Neuron (in vitro differentiated cells): ENCODE measurements around the gene MIEN1.
"Not testable (repeated sequence)": the region's sequence is repeated elsewhere in the genome, so short reads cannot be mapped to it uniquely, and the experiment has no call there.

Experiments used
- H2AFZ ChIP-seq: one replicate; pipeline ENCODE4 v1.6.1; 2013; ENCODE audit warnings: low read depth, mild to moderate bottlenecking, inconsistent platforms, low read length, moderate library complexity
- H3K27me3 ChIP-seq: one replicate; pipeline ENCODE4 v1.6.1; 2013; ENCODE audit warnings: low read length; ENCODE audit not compliant: insufficient read depth
- H3K36me3 ChIP-seq: one replicate; pipeline ENCODE4 v1.6.1; 2013; ENCODE audit warnings: low read length; ENCODE audit not compliant: insufficient read depth
- H3K4me1 ChIP-seq: one replicate; pipeline ENCODE4 v1.6.1; 2013; ENCODE audit warnings: low read length; ENCODE audit not compliant: insufficient read depth
- H3K4me3 ChIP-seq: 2 replicates; pipeline ENCODE4 v1.5.1; 2013; ENCODE audit warnings: mild to moderate bottlenecking, low read length, moderate library complexity
- H3K9me3 ChIP-seq: one replicate; pipeline ENCODE4 v1.6.1; 2013; ENCODE audit warnings: low read length

MIEN1 gene

GRCh38 chr17:39727556-39727955 lies 2.8 kb downstream of the MIEN1 start:
- Histone ChIP-seq H3K4me1 (peaks cover 4% of the 10 kb centered on the region), H3K9me3 (no peaks in the 10 kb centered on the region), H3K27me3 (no peaks in the 10 kb centered on the region), H2AFZ (no peak overlapping the region), H3K36me3 (peaks cover 50% of the 10 kb centered on the region), H3K4me3 (no peak overlapping the region)

- Histone ChIP-seq H2AFZ (no peak overlapping the region), H3K9me3 (no peaks in the 10 kb centered on the region), H3K4me1 (peaks cover 4% of the 10 kb centered on the region), H3K27me3 (no peaks in the 10 kb centered on the region), H3K4me3 (no peak overlapping the region), H3K36me3 (peaks cover 55% of the 10 kb centered on the region)
Observed at GRCh38 chr17:39726617-39727016, 3.7 kb downstream of the MIEN1 start.

DNA sequence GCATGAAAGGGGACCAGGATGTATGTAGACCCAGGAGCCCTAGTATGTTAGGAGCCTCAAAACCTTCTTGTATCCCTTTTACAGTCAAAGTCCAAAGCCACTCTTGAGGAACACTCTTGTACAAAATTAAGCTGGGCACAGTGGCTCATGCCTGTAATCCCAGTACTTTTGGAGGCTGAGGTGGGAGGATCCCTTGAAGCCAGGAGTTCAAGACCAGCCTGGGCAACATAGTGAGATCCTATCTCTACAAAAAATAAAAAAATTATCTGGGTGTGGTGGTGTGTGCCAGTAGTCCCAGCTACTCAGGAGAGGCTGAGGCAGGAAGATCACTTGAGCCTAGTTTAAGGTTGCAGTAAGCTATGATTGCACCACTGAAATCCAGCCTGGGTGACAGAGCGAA lies 4.4 kb downstream of the MIEN1 start:
- not testable (repeated sequence) for H3K4me3 ChIP-seq, H3K27me3 ChIP-seq, H3K9me3 ChIP-seq, H3K4me1 ChIP-seq, H2AFZ ChIP-seq
- H3K36me3 ChIP-seq, result peaks cover 55% of the 10 kb centered on the region

- Histone ChIP-seq H3K9me3 (no peaks in the 10 kb centered on the region), H3K4me1 (peaks cover 1% of the 10 kb centered on the region), H2AFZ (no peak overlapping the region), H3K36me3 (peaks cover 65% of the 10 kb centered on the region), H3K4me3 (no peak overlapping the region), H3K27me3 (no peaks in the 10 kb centered on the region)
Observed at GRCh38 chr17:39724731-39725130, 5.6 kb downstream of the MIEN1 start.

GRCh38 chr17:39722965-39723848 lies 7.1 kb downstream of the MIEN1 start:
- H3K27me3 ChIP-seq, result no peaks in the 10 kb centered on the region
- H3K9me3 ChIP-seq, result no peaks in the 10 kb centered on the region
- no peak overlapping the region for H2AFZ ChIP-seq
- H3K4me3 ChIP-seq, result no peak overlapping the region
- H3K4me1 ChIP-seq, result no peaks in the 10 kb centered on the region
- peaks cover 74% of the 10 kb centered on the region for H3K36me3 ChIP-seq

DNA sequence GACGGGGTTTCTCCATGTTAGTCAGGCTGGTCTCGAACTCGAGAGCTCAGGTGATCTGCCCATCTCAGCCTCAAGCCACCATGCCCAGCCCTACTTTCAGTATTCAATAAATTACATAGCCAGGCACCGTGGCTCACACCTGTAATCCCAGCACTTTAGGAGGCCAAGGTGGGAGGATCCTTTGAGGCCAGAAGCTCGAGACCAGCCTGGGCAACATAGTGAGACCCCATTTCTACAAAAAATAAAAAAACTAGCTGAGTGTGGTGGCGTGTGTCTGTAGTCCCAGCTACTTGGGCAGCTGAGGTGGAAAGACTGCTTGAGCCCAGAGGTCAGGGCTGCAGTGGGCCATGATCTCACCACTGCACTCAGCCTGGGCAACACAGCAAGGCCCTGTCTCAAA lies 8.2 kb downstream of the MIEN1 start:
- H3K4me3 ChIP-seq, result no peak overlapping the region

DNA sequence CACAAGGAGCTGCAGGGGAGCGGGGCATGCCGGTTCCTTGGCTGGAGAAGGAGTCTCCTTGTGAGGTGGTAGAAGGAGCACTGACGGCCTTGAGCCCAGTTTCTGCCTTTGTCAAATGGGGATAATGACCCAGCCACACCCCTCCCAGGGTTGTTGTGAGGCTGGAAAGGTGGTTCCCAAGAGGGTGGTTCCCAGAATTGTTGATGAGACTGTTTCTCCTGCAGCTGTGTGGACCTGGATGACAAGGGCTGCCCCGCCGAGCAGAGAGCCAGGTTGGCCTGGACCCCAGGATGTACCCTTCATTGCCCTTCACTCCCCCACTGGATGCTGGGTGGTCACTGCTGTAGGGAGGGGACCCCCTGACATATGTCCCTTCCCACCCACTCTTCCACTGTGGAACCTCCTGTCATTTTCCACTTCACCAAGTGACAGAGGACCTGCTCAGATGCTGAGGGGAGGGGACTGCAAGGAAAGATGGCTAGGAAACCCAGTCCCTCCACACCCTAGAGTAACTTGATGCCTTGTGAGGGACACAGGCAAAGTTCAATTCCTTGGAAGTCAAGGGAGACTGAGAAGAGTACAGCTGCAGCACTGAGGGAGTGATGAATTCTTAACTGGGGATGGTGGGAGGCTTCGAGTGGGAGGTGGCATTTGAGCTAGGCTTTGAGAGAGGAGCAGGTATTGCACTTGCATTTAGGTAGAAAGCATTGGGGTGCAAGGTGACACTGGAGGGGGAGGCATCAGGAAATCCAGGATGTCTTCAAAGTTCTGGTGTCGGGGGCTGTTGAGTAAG lies 10.6 kb downstream of the MIEN1 start:
- no peaks in the 10 kb centered on the region for H3K9me3 ChIP-seq
- H3K4me3 ChIP-seq, result no peak overlapping the region
- H2AFZ ChIP-seq, result no peak overlapping the region
- H3K27me3 ChIP-seq, result no peaks in the 10 kb centered on the region
- H3K4me1 ChIP-seq, result no peaks in the 10 kb centered on the region
- peaks cover 71% of the 10 kb centered on the region for H3K36me3 ChIP-seq

More for the DNA sequence above, 8.2 kb downstream of the MIEN1 start:
- peaks cover 71% of the 10 kb centered on the region for H3K36me3 ChIP-seq
- H3K27me3 ChIP-seq, result no peaks in the 10 kb centered on the region
- no peaks in the 10 kb centered on the region for H3K4me1 ChIP-seq
- no peak overlapping the region for H2AFZ ChIP-seq
- no peaks in the 10 kb centered on the region for H3K9me3 ChIP-seq

GRCh38 chr17:39717660-39718059 lies 12.7 kb downstream of the MIEN1 start:
- H3K36me3 ChIP-seq, result peaks cover 62% of the 10 kb centered on the region
- no peaks in the 10 kb centered on the region for H3K27me3 ChIP-seq
- H3K4me3 ChIP-seq, result no peak overlapping the region
- no peak overlapping the region for H2AFZ ChIP-seq
- H3K4me1 ChIP-seq, result no peaks in the 10 kb centered on the region
- no peaks in the 10 kb centered on the region for H3K9me3 ChIP-seq

DNA sequence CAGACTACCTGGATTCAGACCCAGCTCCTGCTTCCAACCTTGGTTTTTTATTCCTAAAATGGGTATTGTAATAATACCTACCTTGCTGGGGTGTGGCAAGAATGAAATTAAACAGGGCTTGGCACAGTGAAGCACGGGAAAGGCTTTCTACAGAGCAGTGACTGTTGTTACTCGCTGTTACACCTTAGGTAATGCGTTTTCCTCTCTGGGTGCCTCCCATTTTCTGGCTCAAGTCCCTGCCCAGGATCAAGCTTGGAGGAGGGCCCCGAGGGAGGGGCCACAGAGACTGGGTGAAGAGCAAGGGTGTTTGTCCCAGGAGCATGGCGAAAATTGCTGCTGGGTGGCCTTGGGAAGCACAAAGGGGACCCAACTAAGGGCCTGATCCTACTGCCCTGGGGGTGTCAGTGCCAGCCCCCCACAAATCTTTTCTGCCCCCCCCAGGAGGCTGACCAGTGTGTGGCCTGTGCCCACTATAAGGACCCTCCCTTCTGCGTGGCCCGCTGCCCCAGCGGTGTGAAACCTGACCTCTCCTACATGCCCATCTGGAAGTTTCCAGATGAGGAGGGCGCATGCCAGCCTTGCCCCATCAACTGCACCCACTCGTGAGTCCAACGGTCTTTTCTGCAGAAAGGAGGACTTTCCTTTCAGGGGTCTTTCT lies 13.3 kb downstream of the MIEN1 start:
- Histone ChIP-seq H3K9me3 (no peaks in the 10 kb centered on the region), H3K4me3 (no peak overlapping the region), H3K27me3 (no peaks in the 10 kb centered on the region), H2AFZ (no peak overlapping the region), H3K4me1 (no peaks in the 10 kb centered on the region), H3K36me3 (peaks cover 64% of the 10 kb centered on the region)

DNA sequence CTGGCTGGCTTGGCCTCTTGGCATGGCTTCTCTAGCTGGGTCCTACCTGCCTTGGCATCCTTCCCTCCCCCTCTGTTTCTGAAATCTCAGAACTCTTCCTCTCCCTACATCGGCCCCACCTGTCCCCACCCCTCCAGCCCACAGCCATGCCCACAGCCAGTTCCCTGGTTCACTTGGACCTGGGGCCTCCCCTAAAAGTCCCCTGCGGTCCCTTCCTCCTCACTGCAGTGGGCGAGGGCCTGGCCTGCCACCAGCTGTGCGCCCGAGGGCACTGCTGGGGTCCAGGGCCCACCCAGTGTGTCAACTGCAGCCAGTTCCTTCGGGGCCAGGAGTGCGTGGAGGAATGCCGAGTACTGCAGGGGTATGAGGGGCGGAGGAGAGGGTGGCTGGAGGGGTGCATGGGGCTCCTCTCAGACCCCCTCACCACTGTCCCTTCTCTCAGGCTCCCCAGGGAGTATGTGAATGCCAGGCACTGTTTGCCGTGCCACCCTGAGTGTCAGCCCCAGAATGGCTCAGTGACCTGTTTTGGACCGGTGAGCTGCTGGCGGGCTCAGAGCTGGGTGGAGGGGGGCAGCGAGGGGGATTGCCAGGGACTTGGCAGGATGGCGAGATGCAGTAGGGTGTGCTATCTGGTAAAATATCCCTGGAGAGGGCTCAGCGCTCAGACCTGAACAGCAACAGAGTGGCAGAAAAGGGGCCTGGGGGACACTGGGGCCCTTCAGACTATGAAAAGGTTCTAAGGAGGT lies 14.1 kb downstream of the MIEN1 start:
- H3K4me3 ChIP-seq, result no peak overlapping the region
- no peaks in the 10 kb centered on the region for H3K9me3 ChIP-seq
- H3K27me3 ChIP-seq, result no peaks in the 10 kb centered on the region
- peaks cover 71% of the 10 kb centered on the region for H3K36me3 ChIP-seq
- H2AFZ ChIP-seq, result no peak overlapping the region
- H3K4me1 ChIP-seq, result no peaks in the 10 kb centered on the region

DNA sequence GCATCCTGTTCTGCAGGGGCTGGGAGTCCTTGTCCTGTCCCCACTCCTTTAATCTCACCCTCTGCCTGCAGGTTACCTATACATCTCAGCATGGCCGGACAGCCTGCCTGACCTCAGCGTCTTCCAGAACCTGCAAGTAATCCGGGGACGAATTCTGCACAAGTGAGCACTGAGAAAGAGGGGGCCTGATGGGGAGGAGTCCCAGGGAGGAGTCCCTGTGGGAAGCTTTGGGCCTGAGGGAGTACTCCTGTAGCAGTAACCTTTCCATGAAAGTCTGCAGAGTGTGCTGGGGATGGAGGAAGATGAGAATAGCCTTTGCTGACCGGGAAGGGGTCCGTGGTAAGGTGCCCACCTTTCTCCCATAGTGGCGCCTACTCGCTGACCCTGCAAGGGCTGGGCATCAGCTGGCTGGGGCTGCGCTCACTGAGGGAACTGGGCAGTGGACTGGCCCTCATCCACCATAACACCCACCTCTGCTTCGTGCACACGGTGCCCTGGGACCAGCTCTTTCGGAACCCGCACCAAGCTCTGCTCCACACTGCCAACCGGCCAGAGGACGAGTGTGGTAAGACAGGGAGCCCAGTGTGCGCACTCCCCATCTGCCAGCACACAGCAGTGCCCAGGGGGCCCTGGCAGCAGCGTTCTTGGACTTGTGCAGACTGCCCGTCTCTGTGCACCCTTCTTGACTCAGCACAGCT lies 14.8 kb downstream of the MIEN1 start:
- H2AFZ ChIP-seq, result no peak overlapping the region
- H3K4me1 ChIP-seq, result no peaks in the 10 kb centered on the region
- no peaks in the 10 kb centered on the region for H3K9me3 ChIP-seq
- H3K27me3 ChIP-seq, result no peaks in the 10 kb centered on the region
- peaks cover 72% of the 10 kb centered on the region for H3K36me3 ChIP-seq
- H3K4me3 ChIP-seq, result no peak overlapping the region

GRCh38 chr17:39714234-39714633 lies 16.1 kb downstream of the MIEN1 start:
- Histone ChIP-seq H3K9me3 (no peaks in the 10 kb centered on the region), H3K4me1 (no peaks in the 10 kb centered on the region), H3K4me3 (no peak overlapping the region), H2AFZ (no peak overlapping the region), H3K27me3 (no peaks in the 10 kb centered on the region), H3K36me3 (peaks cover 71% of the 10 kb centered on the region)
